MCF 10A (cell line): Measurements from ENCODE around the gene SDK2. TPM values are rescaled to one million over a fixed set of nuclear protein-coding genes. Genes with fewer than 3 reads are reported as not detected.

Experiments
- BruUV-seq: library from RNA; stranded (reverse); fragments of 400-500 nt; replicated peaks from 2 replicates; lab custom pipeline; 2021; lab: Mats Ljungman, UMichigan
- CTCF ChIA-PET: fragments of 300-600 bp; sonication (Branson Sonifier 250); formaldehyde crosslinking; extraction: SDS; loops from one replicate; lab custom pipeline; 2021; ENCODE audit warnings: antibody characterized with exemption, inconsistent platforms; lab: Yijun Ruan, JAX
- POLR2A ChIA-PET: fragments of 300-600, 350-650 bp; sonication (Branson Sonifier 250); formaldehyde crosslinking; extraction: SDS; loops from one replicate; lab custom pipeline; 2020; ENCODE audit warnings: antibody characterized with exemption, inconsistent platforms; lab: Yijun Ruan, JAX
- DNase-seq: peaks from one replicate; pipeline ENCODE4 v3.0.0-alpha.2; 2018; ENCODE audit not compliant: unreplicated experiment
- H3K27ac Mint-ChIP-seq: one replicate; pipeline ENCODE4 v1.8.0; 2022; ENCODE audit warnings: mild to moderate bottlenecking, low read depth, mixed read lengths; ENCODE audit not compliant: unreplicated experiment
- H3K27me3 Mint-ChIP-seq: one replicate; pipeline ENCODE4 v1.8.0; 2022; ENCODE audit warnings: mixed read lengths; ENCODE audit not compliant: insufficient read depth, unreplicated experiment
- H3K36me3 Mint-ChIP-seq: one replicate; pipeline ENCODE4 v1.8.0; 2022; ENCODE audit warnings: mild to moderate bottlenecking, moderate library complexity, mixed read lengths; ENCODE audit not compliant: insufficient read depth, unreplicated experiment
- H3K4me1 Mint-ChIP-seq: one replicate; pipeline ENCODE4 v1.8.0; 2022; ENCODE audit warnings: mixed read lengths; ENCODE audit not compliant: insufficient read depth, unreplicated experiment
- H3K4me3 Mint-ChIP-seq: one replicate; pipeline ENCODE4 v1.8.0; 2022; ENCODE audit warnings: mild to moderate bottlenecking, moderate library complexity, mixed read lengths; ENCODE audit not compliant: unreplicated experiment
- H3K9me3 Mint-ChIP-seq: one replicate; pipeline ENCODE4 v1.8.0; 2022; ENCODE audit warnings: mixed read lengths; ENCODE audit not compliant: unreplicated experiment
- intact Hi-C: fragments of 100-400 bp; cut with micrococcal nuclease; formaldehyde crosslinking; loops from 2 replicates; pipeline ENCODE4 v1.14.1; 2022
- total RNA-seq: library from RNA; stranded (reverse); gene quantifications from 2 replicates; pipeline ENCODE4 v1.2.3, GENCODE V29; 2022
- TF ChIP-seq, protein P1 (sequence below): fragments of 200-600 bp; IDR thresholded peaks from one replicate; pipeline ENCODE4 v1.8.0; 2022; ENCODE audit warnings: antibody characterized with exemption, mild to moderate bottlenecking; ENCODE audit not compliant: unreplicated experiment

The SDK2 gene
- total RNA-seq, 1 experiment from 2014 or later: not detected

DNA sequence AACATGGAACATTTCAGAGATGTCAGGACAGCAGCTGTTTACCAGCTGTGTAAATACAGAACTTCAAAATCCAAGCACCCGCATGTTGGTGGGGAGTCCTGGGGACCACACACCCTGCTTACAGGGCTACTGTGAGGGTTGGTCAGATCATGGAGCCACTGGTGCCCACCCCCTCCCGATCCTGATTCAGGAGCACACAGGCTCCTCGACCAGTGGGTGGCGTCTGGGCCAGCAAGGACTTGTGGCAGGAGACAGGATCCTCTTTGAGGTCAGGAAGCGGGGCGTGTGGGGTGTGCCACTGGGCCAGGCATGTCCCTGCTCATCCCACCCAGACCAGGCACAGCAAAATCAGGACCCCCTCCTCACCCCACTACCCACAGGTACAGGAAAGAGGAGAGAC is 83.6 kb downstream of the SDK2 start:
- no peak overlapping the region for H3K4me3 Mint-ChIP-seq
- H3K27me3 Mint-ChIP-seq: peaks cover 61% of the 10 kb centered on the region
- CTCF ChIA-PET: no interaction called here
- TF ChIP-seq, protein P1, sequence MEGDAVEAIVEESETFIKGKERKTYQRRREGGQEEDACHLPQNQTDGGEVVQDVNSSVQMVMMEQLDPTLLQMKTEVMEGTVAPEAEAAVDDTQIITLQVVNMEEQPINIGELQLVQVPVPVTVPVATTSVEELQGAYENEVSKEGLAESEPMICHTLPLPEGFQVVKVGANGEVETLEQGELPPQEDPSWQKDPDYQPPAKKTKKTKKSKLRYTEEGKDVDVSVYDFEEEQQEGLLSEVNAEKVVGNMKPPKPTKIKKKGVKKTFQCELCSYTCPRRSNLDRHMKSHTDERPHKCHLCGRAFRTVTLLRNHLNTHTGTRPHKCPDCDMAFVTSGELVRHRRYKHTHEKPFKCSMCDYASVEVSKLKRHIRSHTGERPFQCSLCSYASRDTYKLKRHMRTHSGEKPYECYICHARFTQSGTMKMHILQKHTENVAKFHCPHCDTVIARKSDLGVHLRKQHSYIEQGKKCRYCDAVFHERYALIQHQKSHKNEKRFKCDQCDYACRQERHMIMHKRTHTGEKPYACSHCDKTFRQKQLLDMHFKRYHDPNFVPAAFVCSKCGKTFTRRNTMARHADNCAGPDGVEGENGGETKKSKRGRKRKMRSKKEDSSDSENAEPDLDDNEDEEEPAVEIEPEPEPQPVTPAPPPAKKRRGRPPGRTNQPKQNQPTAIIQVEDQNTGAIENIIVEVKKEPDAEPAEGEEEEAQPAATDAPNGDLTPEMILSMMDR: no peak
- H3K36me3 Mint-ChIP-seq: no peaks in the 10 kb centered on the region
- POLR2A ChIA-PET: no interaction called here
- H3K4me1 Mint-ChIP-seq: no peaks in the 10 kb centered on the region
- intact Hi-C loops: no loop called here
- H3K27ac Mint-ChIP-seq: no peak overlapping the region
- no peak for DNase-seq
- no TSS peak for BruUV-seq
- no peaks in the 10 kb centered on the region for H3K9me3 Mint-ChIP-seq

DNA sequence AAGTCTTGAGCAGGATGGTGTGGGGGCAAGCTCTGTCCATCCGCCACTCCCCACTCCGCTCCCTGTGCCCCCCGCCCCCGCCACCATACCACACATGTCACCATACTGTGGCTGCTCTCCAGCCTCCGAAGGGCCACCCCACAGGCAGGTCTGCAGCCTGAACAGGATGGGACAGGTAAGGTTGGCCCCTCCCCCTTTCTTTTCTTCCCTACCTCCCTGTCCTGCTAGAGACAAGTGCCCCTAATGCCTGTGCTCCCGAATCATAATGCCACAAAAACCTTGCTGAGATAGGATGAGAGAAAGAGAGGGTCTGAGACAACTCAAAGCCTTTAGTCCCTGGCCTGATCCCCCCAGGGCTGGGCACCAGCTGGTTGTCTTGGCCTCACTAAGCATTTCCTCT is 84.7 kb downstream of the SDK2 start:
- no peaks in the 10 kb centered on the region for H3K4me1 Mint-ChIP-seq
- no peak overlapping the region for H3K27ac Mint-ChIP-seq
- H3K36me3 Mint-ChIP-seq: no peaks in the 10 kb centered on the region
- H3K27me3 Mint-ChIP-seq: peaks cover 72% of the 10 kb centered on the region
- TF ChIP-seq, protein P1: no peak
- H3K9me3 Mint-ChIP-seq: no peaks in the 10 kb centered on the region
- POLR2A ChIA-PET: no interaction called here
- CTCF ChIA-PET: no interaction called here
- BruUV-seq: no TSS peak
- intact Hi-C loops: no loop called here
- DNase-seq: no peak
- no peak overlapping the region for H3K4me3 Mint-ChIP-seq

DNA sequence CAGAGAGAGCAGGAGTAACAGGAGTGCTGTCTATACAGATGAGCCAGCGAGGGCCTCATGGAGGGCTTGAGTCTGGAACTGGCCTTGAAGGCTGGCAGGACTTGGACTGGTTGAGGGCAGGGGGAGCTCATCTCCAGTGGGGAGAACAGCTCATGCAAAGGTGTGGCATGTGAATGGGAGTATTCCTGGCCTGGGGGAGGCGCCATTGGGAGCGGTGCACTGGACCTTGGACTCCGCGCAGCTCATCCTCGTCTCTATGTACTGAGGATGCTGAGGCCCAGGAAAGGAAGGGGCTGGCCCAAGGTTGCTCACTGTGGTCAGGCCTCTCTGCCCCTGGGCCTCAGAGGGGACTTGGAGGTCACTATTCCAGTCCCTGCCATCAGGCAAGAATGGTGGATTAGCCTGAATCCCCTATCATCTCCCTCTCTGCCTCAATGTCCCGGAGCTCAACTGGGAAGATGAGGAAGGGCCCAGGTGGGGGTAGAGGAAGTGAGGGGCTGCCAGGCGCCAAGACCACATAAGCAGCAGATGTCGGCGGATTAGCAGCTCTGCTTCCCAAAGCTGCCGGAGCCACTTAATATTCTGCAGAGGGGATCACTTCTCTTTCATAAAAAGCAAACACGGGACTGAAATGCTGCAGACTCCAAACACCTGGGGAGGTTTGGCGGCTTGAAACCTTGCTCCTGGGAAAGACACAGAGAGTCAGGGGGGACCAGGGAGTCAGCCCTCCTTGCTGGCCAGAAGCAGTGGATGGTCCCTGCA is 88.9 kb downstream of the SDK2 start:
- no peak for DNase-seq
- TF ChIP-seq, protein P1: no peak
- ChIA-PET CTCF (interaction anchor here (0.6 to 1.2 kb wide), 2 partner anchors 36 to 126 kb away, joined by 3 read pairs; no protein-coding TSS in a partner anchor), POLR2A (interaction anchor here (1.3 kb wide), 1 partner anchor 17 kb away, joined by 3 read pairs; no protein-coding TSS in a partner anchor)
- no peak overlapping the region for H3K4me3 Mint-ChIP-seq
- no peaks in the 10 kb centered on the region for H3K36me3 Mint-ChIP-seq
- H3K9me3 Mint-ChIP-seq: no peaks in the 10 kb centered on the region
- no TSS peak for BruUV-seq
- intact Hi-C loops: no loop called here
- peaks cover 64% of the 10 kb centered on the region for H3K27me3 Mint-ChIP-seq
- H3K4me1 Mint-ChIP-seq: no peaks in the 10 kb centered on the region
- H3K27ac Mint-ChIP-seq: no peak overlapping the region

- DNase-seq: no peak
- H3K36me3 Mint-ChIP-seq: no peaks in the 10 kb centered on the region
- POLR2A ChIA-PET: no interaction called here
- TF ChIP-seq, protein P1: no peak
- no peak overlapping the region for H3K27ac Mint-ChIP-seq
- no TSS peak for BruUV-seq
- intact Hi-C loops: no loop called here
- peaks cover 69% of the 10 kb centered on the region for H3K27me3 Mint-ChIP-seq
- no peaks in the 10 kb centered on the region for H3K9me3 Mint-ChIP-seq
- no peaks in the 10 kb centered on the region for H3K4me1 Mint-ChIP-seq
- H3K4me3 Mint-ChIP-seq: no peak overlapping the region
- CTCF ChIA-PET: interaction anchor here (0.6 to 1.2 kb wide), 2 partner anchors 125 to 608 kb away, joined by 3 read pairs; no protein-coding TSS in a partner anchor
Observed at GRCh38 chr17:73554498-73554897, 89.7 kb downstream of the SDK2 start.
